Uterus (tissue), 2 donors: ENCODE data around the gene SYNRG.

Source experiments
- CTCF ChIP-seq, 4 experiments: fragments of 200-600 bp in 2 of 4; fragments of 450-650 bp in 2 of 4; sonication (generic) in 2 of 4; IDR thresholded peaks; one replicate each; pipeline ENCODE4 v1.5.1; 2016 to 2019; ENCODE audit warnings: antibody characterized with exemption in 4 of 4, mild to moderate bottlenecking in 2 of 4, moderate library complexity in 1 of 4
- POLR2A ChIP-seq, 2 donors: fragments of 450-650 bp; IDR thresholded peaks; one replicate each; pipeline ENCODE4 v1.6.1; 2016; ENCODE audit warnings: antibody characterized with exemption in 2 of 2, mild to moderate bottlenecking in 1 of 2, moderate library complexity in 1 of 2

GRCh38 chr17:37520174-37520573 lies 89.0 kb downstream of the SYNRG start:
- TF ChIP-seq CTCF (IDR thresholded peaks at IDR 0.05): no peak
- TF ChIP-seq POLR2A (IDR thresholded peaks at IDR 0.05): no peak
